Cardiac septum (tissue), 1 donor: ENCODE data around the gene ADCY5. TPM values are rescaled to one million over a fixed set of nuclear protein-coding genes. Genes with fewer than 3 reads are reported as not detected.

ENCODE experiments used
- DNase-seq: peaks from one replicate; pipeline ENCODE4 v3.0.0-alpha.2; 2020; ENCODE audit warnings: low spot score
- intact Hi-C: fragments of 100-400 bp; cut with DNase I; formaldehyde crosslinking; loops from one replicate; pipeline ENCODE4 v1.14.0; 2022
- total RNA-seq: library from RNA; stranded (reverse); fragmentation: NEBNext Ultra II Directional; extraction: Animal tissue kit (Norgen Biotek cat#: 25700); gene quantifications from one replicate; pipeline ENCODE4 v1.2.1, GENCODE V29; 2021
- donor health status: DM: no; HTN: no; CAD: no.

Gene ADCY5
- total RNA-seq, 1 donor from 2014 or later: 192 TPM

GRCh38 chr3:123340336-123340735 is 108.6 kb downstream of the ADCY5 start:
- peak; percentile 44 for DNase-seq
- intact Hi-C loops: no loop called here

- intact Hi-C loops: no loop called here
- DNase-seq: peak; percentile 64
Observed at GRCh38 chr3:123339302-123339701, 109.6 kb downstream of the ADCY5 start.

- peak; percentile 81 for DNase-seq
- intact Hi-C loops: no loop called here
Observed at GRCh38 chr3:123338620-123339061, 110.2 kb downstream of the ADCY5 start.

DNA sequence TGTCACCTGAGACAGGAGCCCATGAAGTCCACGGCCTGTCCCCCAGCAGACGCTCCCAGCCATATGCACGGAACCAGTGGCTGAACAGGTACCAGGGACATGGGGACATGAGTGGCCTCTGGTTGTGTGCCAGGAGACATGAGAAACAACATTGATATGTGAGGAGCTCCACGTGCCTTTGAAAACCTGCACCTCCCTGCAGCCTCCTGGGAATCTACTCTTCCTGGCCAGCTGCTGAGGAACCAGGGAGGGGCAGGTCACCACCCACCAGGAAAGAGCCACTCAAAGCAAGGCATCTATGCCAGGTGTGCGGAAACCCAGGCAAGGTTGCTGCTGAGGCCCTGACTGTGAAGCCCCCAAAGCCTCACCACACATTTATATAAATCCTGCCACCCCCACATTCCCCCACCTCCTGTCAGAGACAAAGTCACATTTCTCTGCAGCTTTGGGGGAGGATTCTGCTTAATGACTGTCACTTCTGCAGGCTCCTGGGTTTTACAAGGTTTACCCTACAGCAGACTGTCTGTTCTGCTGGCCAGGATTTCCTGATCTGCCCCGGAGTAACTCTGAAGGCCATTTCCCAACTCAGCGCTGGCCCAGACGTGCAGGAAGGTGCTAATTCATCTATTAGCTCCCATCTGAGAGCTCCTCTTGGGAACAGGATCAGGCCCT is 110.8 kb downstream of the ADCY5 start:
- peak; percentile 66 for DNase-seq

GRCh38 chr3:123337226-123337625 is 111.7 kb downstream of the ADCY5 start:
- DNase-seq: peak; percentile 65

More for the DNA sequence above, 110.8 kb downstream of the ADCY5 start:
- intact Hi-C loops: no loop called here

DNA sequence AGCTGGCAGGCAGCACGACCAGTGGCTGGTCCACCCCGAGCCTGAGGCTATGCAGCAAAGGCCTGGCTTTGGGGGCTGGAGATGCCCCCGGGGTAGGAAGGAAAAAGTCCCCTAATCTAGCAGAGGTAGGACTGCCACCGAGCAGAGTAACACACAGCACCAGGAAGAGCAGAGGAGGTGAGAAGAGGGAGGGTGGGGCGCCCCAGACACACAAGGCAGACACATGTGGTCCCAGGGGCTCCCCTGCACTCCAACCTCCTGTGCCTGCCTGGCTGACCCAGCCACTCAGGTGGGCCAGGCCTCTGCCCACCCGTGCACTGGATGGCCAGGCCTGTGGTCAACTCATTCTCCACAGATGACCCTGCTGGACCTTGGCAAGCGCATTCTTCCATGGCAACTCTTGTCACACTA is 112.4 kb downstream of the ADCY5 start:
- DNase-seq: peak; percentile 64
- intact Hi-C loops: no loop called here

More at GRCh38 chr3:123337226-123337625, 111.7 kb downstream of the ADCY5 start:
- intact Hi-C loops: no loop called here

- no peak for DNase-seq
- intact Hi-C loops: no loop called here
Observed at GRCh38 chr3:123336001-123336400, 112.9 kb downstream of the ADCY5 start.

DNA sequence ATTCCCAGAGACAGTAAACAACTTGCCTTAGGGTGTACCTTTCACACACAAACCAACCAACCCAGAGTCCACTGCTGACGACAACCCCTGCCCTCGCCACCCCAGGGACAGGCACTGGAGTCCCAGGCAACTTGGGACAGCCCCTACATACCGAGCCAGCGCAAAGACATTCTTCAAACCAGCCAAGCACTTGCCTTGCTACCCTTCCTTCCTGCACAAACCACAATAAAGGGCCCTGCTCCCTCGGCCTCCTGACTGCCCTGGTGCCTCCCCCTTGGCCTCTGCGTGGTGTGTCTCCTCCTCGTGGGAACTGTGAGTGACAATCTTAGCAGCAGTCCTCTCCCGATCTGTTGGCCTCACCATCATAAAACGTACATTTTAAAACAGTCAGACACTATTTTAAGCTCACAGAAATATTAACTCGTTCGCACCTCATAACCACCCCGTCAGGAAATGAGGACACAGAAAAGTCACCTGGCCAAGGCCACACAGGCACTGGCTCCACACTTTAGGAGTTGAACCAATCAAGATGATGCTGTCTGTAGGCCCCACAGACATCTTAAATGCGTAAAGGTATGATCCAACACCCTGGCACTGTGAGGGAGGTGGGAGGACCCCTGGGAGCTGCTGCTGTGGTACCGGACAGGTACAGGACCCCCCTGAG is 113.8 kb downstream of the ADCY5 start:
- intact Hi-C loops: no loop called here
- peak; percentile 75 for DNase-seq

DNA sequence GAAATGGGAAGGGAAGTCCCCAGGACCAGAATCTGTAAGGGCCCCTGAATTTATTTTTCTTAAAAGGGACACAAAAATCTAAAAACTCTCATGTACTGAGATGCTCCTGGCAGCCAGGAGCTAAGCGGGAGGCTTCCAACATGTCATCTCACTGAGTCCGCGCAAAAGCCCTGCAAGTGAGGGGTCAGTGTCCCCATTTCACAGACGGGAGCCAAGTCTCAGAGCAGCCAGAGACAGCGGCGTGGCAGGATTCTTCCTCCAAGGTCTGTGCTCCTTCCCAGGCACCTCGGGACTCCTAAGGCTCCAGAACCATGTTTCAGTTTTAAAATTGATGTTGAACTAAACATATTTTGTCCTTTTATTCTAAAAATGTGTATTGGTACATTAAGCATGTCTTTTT is 114.8 kb downstream of the ADCY5 start:
- intact Hi-C loops: loop anchor here (5.0 kb wide), 1 partner anchor 68 kb away; no protein-coding TSS in a partner anchor
- peak; percentile 26 for DNase-seq

GRCh38 chr3:123333401-123333800 is 115.5 kb downstream of the ADCY5 start:
- DNase-seq: peak; percentile 50
- intact Hi-C loops: loop anchor here (5.0 kb wide), 1 partner anchor 69 kb away; no protein-coding TSS in a partner anchor

GRCh38 chr3:123332124-123332641 is 116.7 kb downstream of the ADCY5 start:
- DNase-seq: peak; percentile 73
- intact Hi-C loops: loop anchor here (5.0 kb wide), 1 partner anchor 70 kb away; no protein-coding TSS in a partner anchor

DNA sequence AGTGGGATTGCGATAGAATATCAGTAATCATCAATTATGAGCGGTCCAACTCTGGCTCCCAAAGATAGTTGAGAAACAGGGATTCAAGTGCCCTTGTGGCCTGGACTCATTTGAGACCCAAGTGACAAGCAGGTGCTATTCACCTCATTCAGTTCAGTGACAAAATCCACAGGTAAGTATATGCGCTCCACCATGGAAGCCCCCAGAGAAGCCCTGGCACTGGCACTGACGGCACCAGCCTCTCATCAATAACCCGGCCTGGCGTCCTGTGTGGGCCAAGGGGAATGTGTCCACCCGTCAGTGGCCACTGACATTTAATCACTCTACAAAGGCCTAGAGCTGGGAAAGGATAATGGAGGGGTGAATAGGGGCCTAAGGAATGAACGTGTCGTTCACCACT is 117.2 kb downstream of the ADCY5 start:
- intact Hi-C loops: loop anchor here (2.0 to 5.0 kb wide), 2 partner anchors 43 to 71 kb away; no protein-coding TSS in a partner anchor
- DNase-seq: no peak

GRCh38 chr3:123331006-123331405 is 117.9 kb downstream of the ADCY5 start:
- peak; percentile 89 for DNase-seq
- intact Hi-C loops: loop anchor here (2.0 to 5.0 kb wide), 2 partner anchors 44 to 71 kb away; no protein-coding TSS in a partner anchor

GRCh38 chr3:123330441-123330991 is 118.4 kb downstream of the ADCY5 start:
- peak; percentile 82 for DNase-seq
- intact Hi-C loops: loop anchor here (2.0 to 5.0 kb wide), 2 partner anchors 44 to 72 kb away; no protein-coding TSS in a partner anchor

DNA sequence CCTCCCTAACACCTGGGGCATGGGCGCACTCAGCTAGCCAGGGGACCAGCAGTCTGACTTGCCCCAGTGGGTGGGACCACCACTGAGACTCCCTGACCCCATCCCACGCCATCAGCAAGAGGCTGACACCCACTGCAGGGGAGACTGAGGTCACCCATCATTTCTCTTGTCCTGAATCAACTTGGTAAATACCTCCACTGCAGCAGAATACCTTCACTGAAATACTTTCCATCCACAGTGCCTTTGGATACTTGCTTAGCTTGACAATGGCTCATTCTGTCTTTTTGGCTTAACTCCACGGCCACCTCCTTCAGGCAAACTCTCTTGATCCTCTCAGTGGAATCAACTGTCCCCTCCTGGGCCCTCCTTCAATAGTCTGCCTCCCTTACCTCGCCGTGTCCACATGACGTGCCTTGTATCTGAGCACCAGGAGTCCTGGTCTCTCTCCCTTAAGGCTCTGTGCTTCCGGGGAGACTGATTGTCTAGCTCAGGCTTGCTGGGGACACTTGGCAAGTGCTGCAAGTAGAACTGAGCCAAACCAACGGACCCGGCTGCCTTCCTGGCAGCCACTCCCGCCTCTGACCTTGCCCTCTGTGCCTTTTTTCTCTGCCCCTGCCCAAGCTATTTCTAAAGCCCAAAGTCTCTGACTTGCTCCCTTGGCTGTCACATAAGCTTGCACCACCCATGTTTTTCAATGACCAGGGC is 119.1 kb downstream of the ADCY5 start:
- intact Hi-C loops: loop anchor here (2.0 to 5.0 kb wide), 4 partner anchors 45 to 228 kb away; no protein-coding TSS in a partner anchor
- no peak for DNase-seq

- intact Hi-C loops: loop anchor here (1.0 to 5.0 kb wide), 3 partner anchors 118 to 228 kb away; no protein-coding TSS in a partner anchor
- peak; percentile 90 for DNase-seq
Observed at GRCh38 chr3:123328851-123329635, 119.8 kb downstream of the ADCY5 start.

GRCh38 chr3:123327956-123328850 is 120.7 kb downstream of the ADCY5 start:
- intact Hi-C loops: loop anchor here (1.0 to 5.0 kb wide), 3 partner anchors 119 to 229 kb away; no protein-coding TSS in a partner anchor

More at GRCh38 chr3:123327956-123328850, 120.7 kb downstream of the ADCY5 start:
- no peak for DNase-seq
